CD4-positive, alpha-beta memory T cell (primary cell): Measurements from ENCODE around the gene SPATA31C2. TPM values are rescaled to one million over a fixed set of nuclear protein-coding genes. Genes with fewer than 3 reads are reported as not detected.
"Not testable (repeated sequence)": the region's sequence is repeated elsewhere in the genome, so short reads cannot be mapped to it uniquely, and the experiment has no call there.

Experiments used
- CTCF ChIA-PET: fragments of 350-600 bp; sonication (Branson Sonifier 250); formaldehyde crosslinking; loops from one replicate; lab custom pipeline; 2021; ENCODE audit warnings: inconsistent platforms; ENCODE audit not compliant: partially characterized antibody; lab: Charles Lee
- POLR2A ChIA-PET: fragments of 350-600 bp; sonication (Branson Sonifier 250); formaldehyde crosslinking; loops from one replicate; lab custom pipeline; 2021; ENCODE audit not compliant: partially characterized antibody; lab: Charles Lee
- DNase-seq, 5 donors: peaks; one replicate each; pipeline versions ENCODE4 v3.0.0 to v3.0.0-alpha.2; 2020 to 2022; ENCODE audit warnings: mixed read lengths in 1 of 5
- H3K27ac ChIP-seq: one replicate; pipeline ENCODE4 v1.7.0; 2013; ENCODE audit warnings: low read depth, low read length
- H3K27me3 ChIP-seq: 2 replicates; pipeline ENCODE4 v1.7.0; 2013; ENCODE audit warnings: mild to moderate bottlenecking, low read length, moderate library complexity; ENCODE audit not compliant: insufficient read depth
- H3K36me3 ChIP-seq: 2 replicates; pipeline ENCODE4 v1.7.0; 2013; ENCODE audit warnings: mild to moderate bottlenecking, low read length, moderate library complexity; ENCODE audit not compliant: insufficient read depth
- H3K4me1 ChIP-seq: 2 replicates; pipeline ENCODE4 v1.7.0; 2013; ENCODE audit warnings: mild to moderate bottlenecking, low read length, moderate library complexity; ENCODE audit not compliant: insufficient read depth
- H3K4me3 ChIP-seq, 2 donors: one replicate each; pipeline ENCODE4 v1.7.0; 2013; ENCODE audit warnings: low read length in 2 of 2, mild to moderate bottlenecking in 1 of 2
- H3K9me3 ChIP-seq, 2 donors: one replicate each; pipeline ENCODE4 v1.7.0; 2013; ENCODE audit warnings: low read length in 2 of 2, control low read depth in 1 of 2; ENCODE audit not compliant: control insufficient read depth in 1 of 2
- H3K27ac Mint-ChIP-seq, 7 donors: one replicate each; pipeline ENCODE4 v1.8.0; 2020 to 2021; ENCODE audit warnings: mixed read lengths in 7 of 7, mild to moderate bottlenecking in 6 of 7, inconsistent platforms in 3 of 7, moderate library complexity in 3 of 7
- H3K27me3 Mint-ChIP-seq, 2 donors: one replicate each; pipeline ENCODE4 v1.8.0; 2020 to 2021; ENCODE audit warnings: mixed read lengths in 2 of 2
- H3K36me3 Mint-ChIP-seq, 2 donors: one replicate each; pipeline ENCODE4 v1.8.0; 2020 to 2021; ENCODE audit warnings: mixed read lengths in 2 of 2, inconsistent platforms in 1 of 2, mild to moderate bottlenecking in 1 of 2
- H3K4me1 Mint-ChIP-seq, 4 donors: one replicate each; pipeline ENCODE4 v1.8.0; 2020 to 2021; ENCODE audit warnings: mixed read lengths in 4 of 4, mild to moderate bottlenecking in 1 of 4
- H3K4me3 Mint-ChIP-seq, 8 donors: one replicate each; pipeline ENCODE4 v1.8.0; 2020 to 2021; ENCODE audit warnings: mixed read lengths in 8 of 8, mild to moderate bottlenecking in 7 of 8, moderate library complexity in 6 of 8, inconsistent platforms in 3 of 8
- H3K9me3 Mint-ChIP-seq, 8 donors: one replicate each; pipeline ENCODE4 v1.8.0; 2020 to 2021; ENCODE audit warnings: mixed read lengths in 8 of 8, mild to moderate bottlenecking in 5 of 8, inconsistent platforms in 3 of 8, moderate library complexity in 1 of 8
- intact Hi-C: fragments of 100-400 bp; cut with micrococcal nuclease; formaldehyde crosslinking; loops from one replicate; pipeline ENCODE4 v1.15.1; 2023
- polyA plus RNA-seq, 2 donors: library from polyadenylated mRNA; unstranded; fragments of 300-500 nt; fragmentation: Illumina TruSeq; gene quantifications; one replicate each; pipeline ENCODE4 v1.2.3, GENCODE V29; 2021
- total RNA-seq, 2 experiments: library from RNA; stranded (reverse); gene quantifications; one replicate each; pipeline ENCODE4 v1.2.3, GENCODE V29; 2021

SPATA31C2 gene
- total RNA-seq (not detected), polyA plus RNA-seq (under 1 TPM in 1 of 2 donors, not detected in 1; 0.10 TPM)

DNA sequence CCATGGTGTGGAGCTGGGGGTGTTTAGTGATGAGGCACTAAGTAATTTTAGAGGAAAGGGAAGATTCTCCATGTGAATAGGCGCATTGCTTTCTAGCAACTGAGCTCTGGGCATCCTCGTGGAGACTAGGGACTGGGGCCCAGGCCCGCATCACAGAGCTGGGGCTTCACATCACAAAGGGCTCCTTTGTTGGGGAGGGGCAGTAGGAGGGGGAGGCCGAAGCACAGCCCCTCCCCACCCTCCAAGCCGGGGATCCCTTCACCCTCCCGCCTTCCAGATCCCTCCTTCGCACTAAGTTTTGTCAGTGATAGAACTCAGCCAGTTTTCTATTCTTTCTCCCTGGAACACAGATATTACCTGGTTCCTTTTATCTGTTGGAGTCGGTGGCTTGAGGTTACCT is at the start of gene SPATA31C2:
Gene SPATA31C2, minus strand, starts transcription at position 101 of the 400 bp plus-strand sequence. Its CDS starts 29 bp downstream, at position 72.
- H3K27me3 ChIP-seq, H3K36me3 ChIP-seq, CTCF ChIA-PET, H3K4me1 Mint-ChIP-seq, H3K9me3 Mint-ChIP-seq, H3K27me3 Mint-ChIP-seq, H3K4me3 ChIP-seq, intact Hi-C loops, H3K27ac ChIP-seq, DNase-seq, H3K9me3 ChIP-seq, H3K36me3 Mint-ChIP-seq, H3K4me1 ChIP-seq, H3K4me3 Mint-ChIP-seq, POLR2A ChIA-PET, H3K27ac Mint-ChIP-seq: not testable (repeated sequence)

DNA sequence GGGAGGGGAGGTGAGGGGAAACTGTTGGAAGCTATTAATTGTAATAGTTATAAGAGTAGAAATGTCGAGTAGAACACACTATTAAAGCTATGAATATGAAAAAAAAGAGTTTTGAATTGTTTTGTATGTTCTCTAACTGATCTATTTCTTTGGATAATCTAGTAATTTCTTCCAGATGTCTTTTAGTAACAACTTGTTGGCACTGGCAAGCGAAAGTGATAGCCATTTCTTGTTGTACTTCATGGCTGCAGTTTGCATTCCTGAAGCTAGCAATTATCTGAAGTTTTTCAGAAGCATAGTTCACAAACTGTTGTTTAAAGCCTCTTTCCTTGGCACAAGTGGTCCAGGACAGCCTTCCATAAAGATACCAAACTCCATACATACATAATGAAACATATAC is 49.4 kb upstream of the SPATA31C2 start:
- intact Hi-C loops: no loop called here
- H3K27ac Mint-ChIP-seq: no peak overlapping the region
- CTCF ChIA-PET: no interaction called here

DNA sequence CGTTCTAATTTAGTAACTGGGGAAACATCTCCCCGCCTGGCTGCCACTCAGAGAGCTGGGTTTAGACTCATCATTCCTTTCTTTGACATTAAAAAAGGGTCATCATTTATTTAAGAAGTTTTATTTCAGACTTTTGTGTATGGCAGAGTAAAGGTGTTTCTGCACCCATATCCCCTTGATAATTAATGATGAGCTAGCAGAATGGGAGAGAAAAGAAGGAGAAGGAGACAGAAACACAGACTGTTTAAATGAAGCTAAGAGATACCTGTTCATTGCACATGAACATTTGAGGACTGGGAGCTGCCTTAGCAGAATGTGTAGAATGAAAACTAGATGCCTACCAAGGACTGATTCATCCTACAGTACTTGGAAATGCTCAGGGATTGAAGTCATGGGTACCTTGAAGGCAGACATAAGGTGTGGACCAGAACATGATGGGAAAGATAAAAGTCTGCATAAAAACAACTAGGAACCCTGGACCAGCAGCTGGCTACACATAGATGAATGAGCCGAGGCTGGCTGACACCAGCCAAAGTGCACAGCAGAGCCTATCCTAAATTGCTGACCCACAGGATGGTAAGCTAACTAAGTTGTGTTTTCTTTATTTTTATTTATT is 48.3 kb upstream of the SPATA31C2 start:
- H3K4me3 Mint-ChIP-seq: no peak overlapping the region
- ChIA-PET CTCF (no interaction called here), POLR2A (no interaction called here)
- Histone ChIP-seq H3K4me1 (no peaks in the 10 kb centered on the region), H3K9me3 (no peaks in the 10 kb centered on the region), H3K4me3 (no peak overlapping the region), H3K36me3 (no peaks in the 10 kb centered on the region), H3K27me3 (no peaks in the 10 kb centered on the region), H3K27ac (no peak overlapping the region)
- H3K27ac Mint-ChIP-seq: no peak overlapping the region
- intact Hi-C loops: no loop called here
- H3K36me3 Mint-ChIP-seq: no peaks in the 10 kb centered on the region
- H3K9me3 Mint-ChIP-seq: peaks cover 0 to 12% (median 9%) of the 10 kb centered on the region in 8 donors
- peaks cover 10 to 21% of the 10 kb centered on the region in 2 donors for H3K27me3 Mint-ChIP-seq
- no peaks in the 10 kb centered on the region for H3K4me1 Mint-ChIP-seq
- no peak for DNase-seq

More for the DNA sequence above, 49.4 kb upstream of the SPATA31C2 start:
- no peaks in the 10 kb centered on the region for H3K9me3 ChIP-seq
- Mint-ChIP-seq H3K36me3 (no peaks in the 10 kb centered on the region), H3K27me3 (peaks cover 13 to 22% of the 10 kb centered on the region in 2 donors), H3K9me3 (peaks cover 0 to 15% (median 9%) of the 10 kb centered on the region in 8 donors), H3K4me3 (no peak overlapping the region), H3K4me1 (no peaks in the 10 kb centered on the region)
- no peak overlapping the region for H3K27ac ChIP-seq
- no peak overlapping the region for H3K4me3 ChIP-seq
- H3K36me3 ChIP-seq: no peaks in the 10 kb centered on the region
- H3K27me3 ChIP-seq: no peaks in the 10 kb centered on the region
- H3K4me1 ChIP-seq: no peaks in the 10 kb centered on the region
- POLR2A ChIA-PET: no interaction called here
- DNase-seq: no peak

DNA sequence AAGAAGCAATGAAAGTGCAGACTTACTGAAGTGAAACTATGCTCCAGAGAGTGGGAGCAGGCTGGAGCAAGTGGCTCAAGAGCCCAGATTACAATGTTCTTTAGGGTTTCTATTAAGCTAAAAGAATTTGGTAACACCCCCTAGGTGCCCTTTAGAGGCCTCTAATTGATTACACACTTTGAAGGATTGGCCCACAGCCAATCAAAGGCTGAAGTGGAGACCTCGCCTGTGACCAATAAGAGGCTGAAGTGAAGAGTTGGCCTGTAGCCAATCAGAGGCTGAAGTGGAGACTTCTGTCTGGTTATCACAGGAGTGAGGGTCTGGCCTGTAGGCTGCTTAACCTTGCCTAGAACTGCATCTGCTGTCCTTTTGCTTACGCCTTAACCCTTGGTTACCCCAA is 46.7 kb upstream of the SPATA31C2 start:
- H3K27ac Mint-ChIP-seq: no peak overlapping the region

DNA sequence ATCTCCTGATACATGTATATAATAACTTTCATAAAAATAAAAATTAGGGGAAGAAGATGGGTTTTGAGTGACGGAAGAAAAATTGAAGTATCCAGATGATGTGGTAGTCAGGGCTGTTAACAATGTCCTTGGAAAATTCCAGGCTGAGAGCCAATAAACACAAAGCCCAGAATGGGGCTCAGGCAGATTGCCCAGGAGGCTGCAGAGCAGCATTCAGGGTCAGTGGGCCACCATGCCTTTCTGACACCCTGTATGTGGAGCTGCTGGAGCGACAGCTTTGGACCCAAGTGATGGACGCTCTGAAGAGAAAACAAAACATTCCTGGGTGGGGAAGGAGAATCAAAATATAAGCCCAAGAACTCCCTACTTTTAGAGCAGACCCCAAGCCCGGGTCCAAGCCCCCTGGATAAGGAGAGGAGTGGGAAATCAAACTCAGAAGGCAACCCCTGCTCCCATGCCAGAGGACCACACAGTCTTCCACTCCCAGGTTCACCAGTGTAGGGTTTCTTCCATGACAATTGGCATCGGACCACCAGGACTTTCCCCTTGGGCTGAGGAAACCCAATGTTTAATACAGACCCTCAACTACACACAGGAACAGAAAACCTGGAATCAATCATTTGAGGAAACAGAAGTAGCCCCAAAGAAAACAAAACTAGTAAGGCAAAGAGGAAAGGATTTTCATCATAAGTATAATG is 45.7 kb upstream of the SPATA31C2 start:
- Mint-ChIP-seq H3K27me3 (peaks cover 19 to 25% of the 10 kb centered on the region in 2 donors), H3K36me3 (no peaks in the 10 kb centered on the region)

More for the DNA sequence above, 46.7 kb upstream of the SPATA31C2 start:
- no peaks in the 10 kb centered on the region for H3K27me3 ChIP-seq
- no peaks in the 10 kb centered on the region for H3K4me1 ChIP-seq
- Mint-ChIP-seq H3K27me3 (peaks cover 19 to 25% of the 10 kb centered on the region in 2 donors), H3K36me3 (no peaks in the 10 kb centered on the region), H3K4me1 (peaks cover 0 to 3% (median 2%) of the 10 kb centered on the region in 4 donors), H3K9me3 (peaks cover 0 to 7% (median 3%) of the 10 kb centered on the region in 8 donors), H3K4me3 (no peak overlapping the region)
- no peak overlapping the region for H3K27ac ChIP-seq
- H3K36me3 ChIP-seq: no peaks in the 10 kb centered on the region
- POLR2A ChIA-PET: no interaction called here
- intact Hi-C loops: no loop called here
- DNase-seq: no peak
- H3K4me3 ChIP-seq: no peak overlapping the region
- CTCF ChIA-PET: no interaction called here
- no peaks in the 10 kb centered on the region for H3K9me3 ChIP-seq

DNA sequence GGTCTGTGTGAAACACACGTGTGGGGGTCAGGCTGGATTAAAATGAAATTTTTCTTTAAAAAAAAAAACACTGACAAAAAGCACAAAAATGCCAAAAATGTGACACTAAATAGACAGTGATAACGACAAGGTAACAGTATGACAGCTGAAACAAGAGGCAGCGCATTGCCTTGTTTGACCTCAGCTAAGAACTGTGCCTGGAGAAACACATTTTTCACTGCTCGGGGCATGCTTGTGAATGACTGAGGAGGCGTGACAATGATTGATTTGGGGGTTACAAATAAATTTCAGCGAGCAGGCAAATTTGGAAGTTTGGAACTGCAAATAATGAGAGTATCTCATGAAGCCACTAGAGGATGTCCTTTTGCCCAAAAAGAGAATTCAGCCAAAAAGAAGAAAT is 44.2 kb upstream of the SPATA31C2 start:
- no peak for DNase-seq
- peaks cover 8 to 11% (median 10%) of the 10 kb centered on the region in 4 donors for H3K4me1 Mint-ChIP-seq
- H3K9me3 Mint-ChIP-seq: no peaks in the 10 kb centered on the region
- POLR2A ChIA-PET: no interaction called here
- Histone ChIP-seq H3K4me3 (no peak overlapping the region), H3K27ac (no peak overlapping the region), H3K36me3 (no peaks in the 10 kb centered on the region), H3K27me3 (no peaks in the 10 kb centered on the region), H3K4me1 (peaks cover 8% of the 10 kb centered on the region), H3K9me3 (no peaks in the 10 kb centered on the region)
- intact Hi-C loops: no loop called here
- no peak overlapping the region for H3K4me3 Mint-ChIP-seq
- H3K36me3 Mint-ChIP-seq: no peaks in the 10 kb centered on the region
- CTCF ChIA-PET: interaction anchor here (0.7 kb wide), 1 partner anchor 1096 kb away, joined by 3 read pairs; no protein-coding TSS in a partner anchor
- peaks cover 17 to 23% of the 10 kb centered on the region in 2 donors for H3K27me3 Mint-ChIP-seq
- no peak overlapping the region for H3K27ac Mint-ChIP-seq

More for the DNA sequence above, 45.7 kb upstream of the SPATA31C2 start:
- H3K4me3 Mint-ChIP-seq: no peak overlapping the region
- H3K4me3 ChIP-seq: no peak overlapping the region
- CTCF ChIA-PET: no interaction called here
- H3K4me1 Mint-ChIP-seq: peaks cover 4 to 6% (median 5%) of the 10 kb centered on the region in 4 donors
- no peaks in the 10 kb centered on the region for H3K36me3 ChIP-seq
- DNase-seq: no peak
- H3K9me3 Mint-ChIP-seq: peaks cover 0 to under 1% (median 0%) of the 10 kb centered on the region in 8 donors
- peaks cover 6% of the 10 kb centered on the region for H3K4me1 ChIP-seq
- no peaks in the 10 kb centered on the region for H3K27me3 ChIP-seq
- POLR2A ChIA-PET: no interaction called here
- no peak overlapping the region for H3K27ac Mint-ChIP-seq
- H3K27ac ChIP-seq: no peak overlapping the region
- intact Hi-C loops: no loop called here
- no peaks in the 10 kb centered on the region for H3K9me3 ChIP-seq

DNA sequence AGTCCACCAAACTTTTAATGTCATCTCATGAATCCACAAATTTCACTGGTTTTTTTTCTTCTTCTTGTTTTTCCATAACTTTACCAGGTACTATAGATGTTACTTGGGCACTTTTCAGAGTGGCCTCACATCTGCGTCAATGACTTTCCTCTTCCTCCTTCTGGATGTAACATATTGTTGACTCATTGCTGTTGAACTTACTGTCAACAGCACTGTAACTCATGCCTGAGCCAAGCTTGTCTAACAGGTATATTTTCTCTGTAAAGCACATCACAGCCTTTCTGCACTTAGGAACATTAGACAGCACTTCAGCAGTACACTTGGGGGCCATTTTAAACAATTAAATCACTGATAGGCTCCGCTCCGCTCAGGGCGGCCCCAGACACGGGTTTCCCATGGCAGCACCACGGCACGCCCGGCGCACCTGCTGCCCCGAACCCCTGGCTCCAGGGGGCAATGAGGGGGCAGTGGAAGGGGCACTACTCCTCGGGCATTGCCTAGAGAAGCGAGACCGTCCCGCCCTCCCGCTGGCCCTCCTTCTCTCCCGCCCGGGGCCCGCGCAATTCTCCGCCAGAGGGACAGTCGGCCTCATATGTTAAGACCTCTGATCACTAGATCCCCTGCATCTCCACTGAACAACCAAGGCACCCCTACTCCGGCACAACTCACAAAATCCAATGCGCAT is 41.9 kb upstream of the SPATA31C2 start:
- Mint-ChIP-seq H3K27ac (no peak overlapping the region), H3K4me3 (no peak overlapping the region), H3K36me3 (no peaks in the 10 kb centered on the region), H3K4me1 (peaks cover 8 to 12% (median 11%) of the 10 kb centered on the region in 4 donors), H3K27me3 (peaks cover 15 to 16% of the 10 kb centered on the region in 2 donors), H3K9me3 (no peaks in the 10 kb centered on the region)
- intact Hi-C loops: no loop called here
- no peak overlapping the region for H3K27ac ChIP-seq
- H3K27me3 ChIP-seq: no peaks in the 10 kb centered on the region
- H3K9me3 ChIP-seq: no peaks in the 10 kb centered on the region
- no peak overlapping the region for H3K4me3 ChIP-seq
- ChIA-PET CTCF (interaction anchor here (1.4 kb wide), 1 partner anchor 12 kb away, joined by 4 read pairs; no protein-coding TSS in a partner anchor), POLR2A (no interaction called here)
- H3K4me1 ChIP-seq: peaks cover 8% of the 10 kb centered on the region
- DNase-seq: no peak
- H3K36me3 ChIP-seq: no peaks in the 10 kb centered on the region
